PC-9 (cell line): ENCODE measurements around the gene SLN.

ENCODE experiments used
- EZH2 ChIP-seq: fragments of 200-600 bp; sonication (generic); IDR thresholded peaks from 2 replicates; pipeline ENCODE4 v1.8.0; 2017; ENCODE audit warnings: antibody characterized with exemption, low read depth
- TF ChIP-seq, protein P1 (sequence below): fragments of 200-600 bp; sonication (generic); conservative IDR thresholded peaks from 2 replicates; pipeline ENCODE4 v1.6.1; 2017; ENCODE audit warnings: mixed run types, antibody characterized with exemption, mild to moderate bottlenecking, moderate library complexity

DNA sequence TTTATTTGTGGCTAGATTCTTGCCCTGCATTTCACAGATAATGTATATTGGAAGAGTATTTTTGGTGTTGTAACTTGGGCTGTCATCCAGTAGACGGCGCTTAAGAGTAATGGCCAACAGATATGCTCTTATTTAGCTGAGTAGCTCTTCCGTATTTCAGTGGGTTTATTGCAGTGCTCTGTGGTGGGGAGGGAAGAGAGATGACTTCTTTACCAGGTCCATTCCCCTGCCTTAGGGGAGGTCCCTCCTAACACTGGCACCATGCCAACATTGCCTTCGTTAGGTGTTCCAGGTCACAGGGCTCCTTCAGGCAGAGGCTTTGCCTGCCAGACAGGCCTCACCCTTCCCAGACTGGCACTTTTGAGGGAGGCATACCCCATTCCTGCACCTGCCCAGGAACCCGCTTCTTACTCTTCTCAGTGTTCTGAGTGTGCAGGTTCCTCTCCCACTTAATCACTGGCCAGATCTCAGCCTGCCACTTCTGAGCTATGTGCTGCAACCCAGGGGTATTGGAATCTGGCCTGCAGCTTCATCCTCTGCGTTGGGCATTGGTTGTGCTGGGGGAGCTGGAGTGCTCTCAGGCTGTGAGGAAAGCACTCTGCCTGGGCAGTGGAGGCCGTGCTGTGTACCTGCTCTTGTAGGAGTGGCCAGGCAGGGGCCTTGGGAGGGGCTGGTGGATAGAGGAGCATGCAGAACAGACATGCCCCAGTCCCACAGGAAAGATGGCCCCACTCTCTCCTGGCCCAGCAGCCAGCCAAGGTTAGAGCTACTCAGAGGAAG, 29.4 kb upstream of the SLN start:
- TF ChIP-seq, protein P1, sequence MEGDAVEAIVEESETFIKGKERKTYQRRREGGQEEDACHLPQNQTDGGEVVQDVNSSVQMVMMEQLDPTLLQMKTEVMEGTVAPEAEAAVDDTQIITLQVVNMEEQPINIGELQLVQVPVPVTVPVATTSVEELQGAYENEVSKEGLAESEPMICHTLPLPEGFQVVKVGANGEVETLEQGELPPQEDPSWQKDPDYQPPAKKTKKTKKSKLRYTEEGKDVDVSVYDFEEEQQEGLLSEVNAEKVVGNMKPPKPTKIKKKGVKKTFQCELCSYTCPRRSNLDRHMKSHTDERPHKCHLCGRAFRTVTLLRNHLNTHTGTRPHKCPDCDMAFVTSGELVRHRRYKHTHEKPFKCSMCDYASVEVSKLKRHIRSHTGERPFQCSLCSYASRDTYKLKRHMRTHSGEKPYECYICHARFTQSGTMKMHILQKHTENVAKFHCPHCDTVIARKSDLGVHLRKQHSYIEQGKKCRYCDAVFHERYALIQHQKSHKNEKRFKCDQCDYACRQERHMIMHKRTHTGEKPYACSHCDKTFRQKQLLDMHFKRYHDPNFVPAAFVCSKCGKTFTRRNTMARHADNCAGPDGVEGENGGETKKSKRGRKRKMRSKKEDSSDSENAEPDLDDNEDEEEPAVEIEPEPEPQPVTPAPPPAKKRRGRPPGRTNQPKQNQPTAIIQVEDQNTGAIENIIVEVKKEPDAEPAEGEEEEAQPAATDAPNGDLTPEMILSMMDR, result peak; percentile 82
- no peak for TF ChIP-seq EZH2
